Measurements from ENCODE around the gene PPP1R3A. TPM values are rescaled to one million over a fixed set of nuclear protein-coding genes. Genes with fewer than 3 reads are reported as not detected.
"Not testable (repeated sequence)": the region's sequence is repeated elsewhere in the genome, so short reads cannot be mapped to it uniquely, and the experiment has no call there.

The PPP1R3A gene
- total RNA-seq, 4 donors from 2014 or later, result not detected

- no peak for DNase-seq (ENCODE audit: low spot score in 2 of 2)
- WGBS, result no CpG with 5 or more reads among the region's 2 CpGs
- Histone ChIP-seq H3K36me3 (no peaks in the 10 kb centered on the region), H3K9me3 (peaks cover 5% of the 10 kb centered on the region), H3K4me1 (no peaks in the 10 kb centered on the region), H3K27me3 (no peaks in the 10 kb centered on the region), H3K4me3 (no peak overlapping the region), H3K27ac (no peak overlapping the region)
- TF ChIP-seq POLR2AphosphoS5 (IDR thresholded peaks at IDR 0.05) (no peak), POLR2A (IDR thresholded peaks at IDR 0.05) (no peak), EP300 (IDR thresholded peaks at IDR 0.05) (no peak), CTCF (IDR thresholded peaks at IDR 0.05) (no peak)
These were observed 18.2 kb upstream of the PPP1R3A start for GRCh38 chr7:113936982-113937381.

- peaks cover 5% of the 10 kb centered on the region for H3K9me3 ChIP-seq
- H3K27me3 ChIP-seq, result no peaks in the 10 kb centered on the region
- WGBS, result 100% methylated on average over 1 of the region's 3 CpGs
- no peak for TF ChIP-seq POLR2AphosphoS5 (IDR thresholded peaks at IDR 0.05)
- no peak for TF ChIP-seq CTCF (IDR thresholded peaks at IDR 0.05)
- no peak for TF ChIP-seq POLR2A (IDR thresholded peaks at IDR 0.05)
- no peak for TF ChIP-seq EP300 (IDR thresholded peaks at IDR 0.05)
- no peaks in the 10 kb centered on the region for H3K36me3 ChIP-seq
- no peak for DNase-seq (ENCODE audit: low spot score in 2 of 2)
- no peak overlapping the region for H3K27ac ChIP-seq
- no peak overlapping the region for H3K4me3 ChIP-seq
- no peaks in the 10 kb centered on the region for H3K4me1 ChIP-seq
These were observed 17.7 kb upstream of the PPP1R3A start for GRCh38 chr7:113936535-113936934.

GRCh38 chr7:113929389-113929788 is 10.6 kb upstream of the PPP1R3A start:
- peak in 1 of 2 donors; percentile 27 for DNase-seq (ENCODE audit: low spot score in 2 of 2)
- H3K4me3 ChIP-seq, H3K9me3 ChIP-seq, H3K4me1 ChIP-seq, H3K36me3 ChIP-seq, H3K27ac ChIP-seq, H3K27me3 ChIP-seq: not testable (repeated sequence)
- 91% methylated on average over 3 of the region's 3 CpGs for WGBS

- TF ChIP-seq CTCF (IDR thresholded peaks at IDR 0.05), result no peak
- no peak for TF ChIP-seq POLR2AphosphoS5 (IDR thresholded peaks at IDR 0.05)
- TF ChIP-seq POLR2A (IDR thresholded peaks at IDR 0.05), result no peak
- no peak for TF ChIP-seq EP300 (IDR thresholded peaks at IDR 0.05)
- no peaks in the 10 kb centered on the region for H3K27me3 ChIP-seq
- no peaks in the 10 kb centered on the region for H3K36me3 ChIP-seq
- no peak for DNase-seq (ENCODE audit: low spot score in 2 of 2)
- no peak overlapping the region for H3K4me3 ChIP-seq
- H3K27ac ChIP-seq, result no peak overlapping the region
- H3K4me1 ChIP-seq, result no peaks in the 10 kb centered on the region
- WGBS, result 79% methylated on average over 1 of the region's 1 CpG
- peaks cover 3% of the 10 kb centered on the region for H3K9me3 ChIP-seq
These were observed 9.3 kb upstream of the PPP1R3A start for GRCh38 chr7:113928112-113928511.

GRCh38 chr7:113922049-113922448 is 3.2 kb upstream of the PPP1R3A start:
- H3K4me1 ChIP-seq, result no peaks in the 10 kb centered on the region
- DNase-seq (ENCODE audit: low spot score in 2 of 2), result no peak
- no peak overlapping the region for H3K27ac ChIP-seq
- 58% methylated on average over 4 of the region's 4 CpGs for WGBS
- H3K4me3 ChIP-seq, result no peak overlapping the region
- H3K9me3 ChIP-seq, result no peaks in the 10 kb centered on the region
- H3K27me3 ChIP-seq, result no peaks in the 10 kb centered on the region
- H3K36me3 ChIP-seq, result no peaks in the 10 kb centered on the region
- TF ChIP-seq POLR2A (IDR thresholded peaks at IDR 0.05) (no peak), CTCF (IDR thresholded peaks at IDR 0.05) (no peak), EP300 (IDR thresholded peaks at IDR 0.05) (no peak), POLR2AphosphoS5 (IDR thresholded peaks at IDR 0.05) (no peak)

GRCh38 chr7:113921363-113921762 is 2.6 kb upstream of the PPP1R3A start:
- Histone ChIP-seq H3K27ac (no peak overlapping the region), H3K36me3 (no peaks in the 10 kb centered on the region), H3K9me3 (no peaks in the 10 kb centered on the region), H3K4me3 (no peak overlapping the region), H3K4me1 (no peaks in the 10 kb centered on the region), H3K27me3 (no peaks in the 10 kb centered on the region)
- no peak for DNase-seq (ENCODE audit: low spot score in 2 of 2)
- TF ChIP-seq POLR2AphosphoS5 (IDR thresholded peaks at IDR 0.05) (no peak), POLR2A (IDR thresholded peaks at IDR 0.05) (no peak), CTCF (IDR thresholded peaks at IDR 0.05) (no peak)

All from suprapubic skin (tissue), 4 donors.